Activated naive CD4-positive, alpha-beta T cell treated with anti-CD3 and anti-CD28 coated beads for 36 hours (primary cell): ENCODE data around the gene TMEM243. TPM values are rescaled to one million over a fixed set of nuclear protein-coding genes. Genes with fewer than 3 reads are reported as not detected.
"Not testable (repeated sequence)": the region's sequence is repeated elsewhere in the genome, so short reads cannot be mapped to it uniquely, and the experiment has no call there.

Source experiments
- CTCF ChIA-PET: fragments of 350-600 bp; sonication (Branson Sonifier 250); formaldehyde crosslinking; loops from one replicate; lab custom pipeline; 2021; ENCODE audit warnings: antibody characterized with exemption; lab: Charles Lee
- DNase-seq: peaks from one replicate; pipeline ENCODE4 v3.0.0-alpha.2; 2020
- H3K27ac Mint-ChIP-seq: one replicate; pipeline ENCODE4 v1.8.0; 2021; ENCODE audit warnings: mild to moderate bottlenecking, mixed read lengths
- H3K27me3 Mint-ChIP-seq: one replicate; pipeline ENCODE4 v1.8.0; 2021; ENCODE audit warnings: low read depth, mixed read lengths
- H3K36me3 Mint-ChIP-seq: one replicate; pipeline ENCODE4 v1.8.0; 2021; ENCODE audit warnings: low read depth, mixed read lengths
- H3K4me1 Mint-ChIP-seq: one replicate; pipeline ENCODE4 v1.8.0; 2021; ENCODE audit warnings: low read depth, mixed read lengths
- H3K4me3 Mint-ChIP-seq: one replicate; pipeline ENCODE4 v1.8.0; 2021; ENCODE audit warnings: mild to moderate bottlenecking, moderate library complexity, mixed read lengths
- H3K9me3 Mint-ChIP-seq: one replicate; pipeline ENCODE4 v1.8.0; 2021; ENCODE audit warnings: mixed read lengths
- intact Hi-C: fragments of 100-400 bp; cut with micrococcal nuclease; formaldehyde crosslinking; loops from one replicate; pipeline ENCODE4 v1.15.1; 2023
- total RNA-seq, 2 experiments: library from RNA; stranded (reverse); gene quantifications; one replicate each; pipeline ENCODE4 v1.2.3, GENCODE V29; 2021

TMEM243 gene, protein sequence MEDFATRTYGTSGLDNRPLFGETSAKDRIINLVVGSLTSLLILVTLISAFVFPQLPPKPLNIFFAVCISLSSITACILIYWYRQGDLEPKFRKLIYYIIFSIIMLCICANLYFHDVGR
- 10 to 100 TPM; 50.4 to 53.1 TPM for total RNA-seq

DNA sequence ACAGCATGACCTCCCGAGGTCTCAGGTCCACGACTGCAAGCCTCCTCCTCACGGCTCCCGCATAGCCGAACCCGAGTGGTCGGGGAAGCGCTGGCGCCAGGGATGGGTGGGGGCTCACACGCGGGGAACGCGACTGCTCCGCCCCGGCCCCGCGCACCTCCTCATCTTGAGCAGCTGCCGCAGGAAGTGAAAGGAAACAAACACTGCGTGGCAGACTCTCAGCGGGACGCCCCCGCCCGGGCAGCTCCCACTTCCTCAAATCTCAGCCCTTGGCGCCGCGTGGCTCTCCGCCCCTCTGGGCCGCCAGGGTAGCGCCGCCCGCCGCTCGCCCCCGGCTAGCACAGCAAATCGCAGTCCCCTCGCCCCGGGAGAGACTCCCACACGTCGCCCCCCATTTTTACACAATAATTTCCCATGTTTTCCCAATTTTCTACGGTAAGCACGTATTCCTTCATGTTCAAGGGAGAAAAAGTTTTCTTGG lies at the start of gene TMEM243:
Gene TMEM243 (minus strand): TSS at position 188 of the 481 bp plus-strand sequence. CDS start 229 bp downstream, outside the sequence.
- H3K36me3 Mint-ChIP-seq = peaks cover 27% of the 10 kb centered on the region
- peaks cover 6% of the 10 kb centered on the region for H3K27me3 Mint-ChIP-seq
- peaks cover 28% of the 10 kb centered on the region for H3K4me1 Mint-ChIP-seq
- peak; percentile 88 for DNase-seq
- H3K9me3 Mint-ChIP-seq = no peaks in the 10 kb centered on the region
- intact Hi-C loops = loop anchor here (1.0 to 5.0 kb wide), 7 partner anchors 67 to 998 kb away; partner anchors contain the start of genes ADAM22, CROT, DBF4 and DMTF1
- peak within 1 kb of the TSS; percentile 98 for H3K4me3 Mint-ChIP-seq
- H3K27ac Mint-ChIP-seq = peak within 1 kb of the TSS; percentile 97
- CTCF ChIA-PET = interaction anchor here (0.8 to 1.5 kb wide), 3 partner anchors 18 to 196 kb away, joined by 3 to 4 read pairs (median 3); no protein-coding TSS in a partner anchor

DNA sequence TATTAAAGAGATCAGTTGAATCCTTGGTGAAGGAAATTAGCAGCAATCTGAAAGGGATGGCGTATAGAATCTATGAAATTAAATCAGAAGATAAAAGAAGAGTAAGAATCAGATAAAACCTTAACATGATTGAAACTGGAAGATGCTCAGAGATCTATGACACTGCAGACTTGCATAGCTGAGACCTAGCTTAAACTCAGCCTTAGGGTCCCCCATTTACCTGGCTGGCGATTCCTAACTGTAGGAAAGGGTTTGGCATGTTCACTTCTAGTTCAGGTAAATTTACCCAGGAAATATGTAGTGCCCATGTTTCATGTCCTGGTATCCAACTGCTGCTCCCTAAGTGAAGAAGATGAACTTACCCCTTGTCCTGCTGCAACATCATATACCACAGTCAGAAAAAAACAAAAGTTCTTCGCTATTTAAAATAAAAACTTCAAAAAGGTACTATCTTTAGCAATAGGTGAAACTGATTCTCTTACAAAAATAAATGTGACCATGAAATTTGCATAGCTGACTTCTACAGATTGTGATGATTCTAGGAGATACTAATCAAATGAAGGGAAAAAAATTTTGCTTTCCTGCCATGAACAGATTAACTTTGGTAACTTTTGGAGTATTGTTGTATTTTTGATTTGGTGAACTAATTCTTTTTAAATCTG lies 47.8 kb upstream of the TMEM243 start:
- intact Hi-C loops = no loop called here
- Mint-ChIP-seq H3K27me3 (peaks cover 5% of the 10 kb centered on the region), H3K4me3 (no peak overlapping the region), H3K27ac (no peak overlapping the region), H3K36me3 (no peaks in the 10 kb centered on the region), H3K4me1 (no peaks in the 10 kb centered on the region), H3K9me3 (no peaks in the 10 kb centered on the region)
- CTCF ChIA-PET = no interaction called here
- DNase-seq = no peak

DNA sequence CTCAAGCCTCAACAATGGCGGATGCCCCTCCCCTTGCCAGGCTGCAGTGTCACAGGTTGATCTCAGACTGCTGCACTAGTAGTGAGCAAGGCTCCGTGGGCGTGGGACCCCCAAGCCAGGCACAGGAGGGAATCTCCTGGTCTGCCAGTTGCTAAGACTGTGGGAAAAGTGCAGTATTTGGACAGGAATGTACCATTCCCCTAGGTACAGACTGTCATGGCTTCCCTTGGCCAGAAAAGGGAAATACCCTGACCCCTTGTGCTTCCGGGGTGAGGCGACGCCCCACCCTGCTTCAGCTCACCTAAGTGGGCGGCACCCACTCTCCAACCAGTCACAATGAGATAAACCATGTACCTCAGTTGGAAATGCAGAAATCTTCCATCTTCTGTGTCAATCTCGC lies 44.0 kb upstream of the TMEM243 start:
- DNase-seq = no peak
- no peaks in the 10 kb centered on the region for H3K36me3 Mint-ChIP-seq
- CTCF ChIA-PET = no interaction called here
- intact Hi-C loops = no loop called here
- H3K27ac Mint-ChIP-seq = no peak overlapping the region
- H3K27me3 Mint-ChIP-seq = peaks cover 15% of the 10 kb centered on the region
- no peaks in the 10 kb centered on the region for H3K4me1 Mint-ChIP-seq
- H3K4me3 Mint-ChIP-seq = no peak overlapping the region
- H3K9me3 Mint-ChIP-seq = no peaks in the 10 kb centered on the region

DNA sequence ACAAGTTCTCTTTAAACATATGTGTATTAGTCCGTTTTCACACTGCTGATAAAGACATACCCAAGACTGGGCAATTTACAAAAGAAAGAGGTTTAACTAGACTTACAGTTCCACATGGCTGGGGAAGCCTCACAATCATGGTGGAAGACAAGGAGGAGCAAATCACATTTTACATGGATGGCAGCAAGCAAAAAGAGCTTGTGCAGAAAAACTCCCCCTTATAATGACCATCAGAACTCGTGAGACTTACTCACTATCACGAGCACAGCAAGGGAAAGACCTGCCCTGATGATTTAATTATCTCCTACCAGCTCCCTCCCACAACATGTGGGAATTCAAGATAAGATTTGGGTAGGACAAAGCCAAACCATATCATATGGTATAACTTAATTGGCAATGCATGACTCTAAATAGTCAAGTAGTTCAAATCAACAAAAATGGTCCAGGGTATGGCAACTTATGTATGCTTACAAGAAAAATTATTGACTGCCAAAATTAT lies 34.1 kb upstream of the TMEM243 start:
- H3K4me3 Mint-ChIP-seq = no peak overlapping the region
- peaks cover 3% of the 10 kb centered on the region for H3K9me3 Mint-ChIP-seq
- intact Hi-C loops = no loop called here
- peaks cover 16% of the 10 kb centered on the region for H3K27me3 Mint-ChIP-seq
- H3K36me3 Mint-ChIP-seq = no peaks in the 10 kb centered on the region
- no peaks in the 10 kb centered on the region for H3K4me1 Mint-ChIP-seq
- no peak for DNase-seq
- CTCF ChIA-PET = interaction anchor here (2.6 kb wide), 1 partner anchor 17 kb away, joined by 10 read pairs; no protein-coding TSS in a partner anchor
- H3K27ac Mint-ChIP-seq = no peak overlapping the region

DNA sequence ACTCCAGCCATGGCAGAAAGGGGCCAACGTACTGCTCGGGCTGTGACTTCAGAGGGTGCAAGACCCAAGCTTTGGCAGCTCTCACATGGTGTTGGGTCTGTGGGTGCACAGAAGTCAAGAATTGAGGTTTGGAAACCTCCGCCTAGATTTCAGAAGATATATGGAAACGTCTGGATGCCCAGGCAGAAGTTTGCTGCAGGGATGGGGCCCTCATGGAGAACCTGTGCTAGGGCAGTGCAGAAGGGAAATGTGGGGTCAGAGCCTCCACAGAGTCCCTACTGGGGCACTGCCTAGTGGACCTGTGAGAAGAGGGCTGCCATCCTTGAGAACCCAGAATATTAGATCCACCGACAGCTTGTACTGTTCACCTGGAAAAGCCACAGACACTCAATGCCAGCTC lies 26.1 kb upstream of the TMEM243 start:
- CTCF ChIA-PET = not testable (repeated sequence)

DNA sequence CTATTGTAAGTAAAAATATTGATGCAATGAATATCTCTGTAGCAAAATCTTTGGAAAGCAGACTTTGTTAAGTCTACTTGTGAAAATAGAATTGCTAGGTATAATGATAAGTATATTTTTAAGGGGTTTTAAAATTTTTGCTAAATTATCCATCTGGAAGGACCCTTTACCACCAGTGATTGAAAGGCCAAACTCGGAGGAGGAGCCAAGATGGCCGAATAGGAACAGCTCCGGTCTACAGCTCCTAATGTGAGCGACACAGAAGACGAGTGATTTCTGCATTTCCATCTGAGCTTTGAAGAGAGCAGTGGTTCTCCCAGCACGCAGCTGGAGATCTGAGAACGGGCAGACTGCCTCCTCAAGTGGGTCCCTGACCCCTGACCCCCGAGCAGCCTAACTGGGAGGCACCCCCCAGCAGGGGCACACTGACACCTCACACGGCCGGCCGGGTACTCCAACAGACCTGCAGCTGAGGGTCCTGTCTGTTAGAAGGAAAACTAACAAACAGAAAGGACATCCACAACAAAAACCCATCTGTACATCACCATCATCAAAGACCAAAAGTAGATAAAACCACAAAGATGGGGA lies 19.0 kb upstream of the TMEM243 start:
- H3K4me3 Mint-ChIP-seq, DNase-seq, intact Hi-C loops, H3K27me3 Mint-ChIP-seq, H3K36me3 Mint-ChIP-seq, H3K9me3 Mint-ChIP-seq, H3K27ac Mint-ChIP-seq, H3K4me1 Mint-ChIP-seq: not testable (repeated sequence)
- CTCF ChIA-PET = interaction anchor here (2.0 kb wide), 1 partner anchor 17 kb away, joined by 7 read pairs; no protein-coding TSS in a partner anchor

More for the DNA sequence above, 26.1 kb upstream of the TMEM243 start:
- intact Hi-C loops, H3K27me3 Mint-ChIP-seq, DNase-seq, H3K36me3 Mint-ChIP-seq, H3K4me3 Mint-ChIP-seq, H3K4me1 Mint-ChIP-seq, H3K27ac Mint-ChIP-seq: not testable (repeated sequence)
- peaks cover 17% of the 10 kb centered on the region for H3K9me3 Mint-ChIP-seq

DNA sequence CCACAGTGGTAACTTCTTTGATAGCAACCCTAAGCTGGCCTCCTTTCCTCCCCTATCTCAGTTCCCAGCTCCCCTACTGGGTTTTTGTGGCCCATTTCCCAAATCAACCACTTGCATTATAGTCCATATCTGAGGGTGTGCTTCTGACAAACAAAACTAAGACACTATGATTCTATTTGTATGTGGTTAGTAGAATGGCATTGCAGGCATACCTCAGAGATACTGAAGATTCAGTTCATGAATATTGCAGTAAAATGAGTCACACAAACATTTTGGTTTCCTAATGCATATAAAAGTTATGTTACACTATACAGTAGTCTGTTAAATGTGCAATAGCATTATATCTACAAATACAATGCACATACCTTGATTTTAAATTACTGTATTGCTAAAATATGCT lies 15.4 kb upstream of the TMEM243 start:
- intact Hi-C loops = no loop called here
- Mint-ChIP-seq H3K27ac (no peak overlapping the region), H3K36me3 (no peaks in the 10 kb centered on the region), H3K27me3 (no peaks in the 10 kb centered on the region), H3K9me3 (no peaks in the 10 kb centered on the region), H3K4me3 (no peak overlapping the region), H3K4me1 (peaks cover 5% of the 10 kb centered on the region)
- no peak for DNase-seq
- CTCF ChIA-PET = interaction anchor here (0.5 to 1.5 kb wide), 3 partner anchors 83 to 311 kb away, joined by 4 to 5 read pairs (median 5); partner anchors contain the start of gene DMTF1

DNA sequence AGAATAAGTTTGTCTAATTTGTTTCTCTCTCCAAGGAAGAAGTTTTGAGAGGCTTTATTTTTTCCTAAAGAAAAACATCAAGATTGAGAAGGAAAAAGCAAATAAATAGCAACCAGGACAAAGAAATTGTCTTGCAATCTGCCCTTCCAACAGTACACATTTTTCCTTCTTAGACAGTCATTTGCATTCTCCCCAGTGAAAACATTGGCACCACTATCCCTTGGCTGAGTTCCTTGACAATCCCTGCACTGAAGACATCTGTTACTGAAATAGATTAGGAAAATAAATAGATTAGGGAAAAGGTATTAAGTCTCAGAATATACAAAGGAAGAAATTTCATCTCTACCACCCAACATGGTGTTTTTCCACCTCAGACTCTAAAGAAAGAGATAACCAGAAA lies 12.2 kb upstream of the TMEM243 start:
- H3K9me3 Mint-ChIP-seq = no peaks in the 10 kb centered on the region
- peaks cover 6% of the 10 kb centered on the region for H3K4me1 Mint-ChIP-seq
- H3K27ac Mint-ChIP-seq = no peak overlapping the region
- H3K27me3 Mint-ChIP-seq = no peaks in the 10 kb centered on the region
- no peak overlapping the region for H3K4me3 Mint-ChIP-seq
- intact Hi-C loops = no loop called here
- CTCF ChIA-PET = no interaction called here
- H3K36me3 Mint-ChIP-seq = no peaks in the 10 kb centered on the region
- no peak for DNase-seq

DNA sequence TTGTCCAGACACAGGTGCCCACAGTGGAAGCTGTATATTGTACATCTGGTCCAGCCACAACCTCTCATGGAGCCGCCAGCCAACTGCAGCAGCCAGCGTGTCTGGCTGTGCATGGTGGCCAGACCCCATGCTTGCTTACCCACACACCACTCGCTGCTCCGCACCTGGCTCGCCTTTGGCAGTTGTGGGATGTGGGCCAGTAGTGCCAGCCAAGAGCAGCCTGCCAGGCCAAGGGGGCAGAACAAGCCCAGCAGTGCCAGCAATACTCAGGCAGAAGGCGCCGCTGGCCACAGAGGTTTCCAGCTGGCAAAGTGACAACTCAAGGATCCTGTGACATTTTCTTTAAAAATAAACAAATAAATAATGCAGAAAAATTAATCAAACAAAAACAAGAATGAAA lies 11.7 kb upstream of the TMEM243 start:
- DNase-seq = no peak
- no peaks in the 10 kb centered on the region for H3K27me3 Mint-ChIP-seq
- no peak overlapping the region for H3K4me3 Mint-ChIP-seq
- intact Hi-C loops = no loop called here
- CTCF ChIA-PET = no interaction called here
- no peaks in the 10 kb centered on the region for H3K36me3 Mint-ChIP-seq
- no peaks in the 10 kb centered on the region for H3K9me3 Mint-ChIP-seq
- peaks cover 11% of the 10 kb centered on the region for H3K4me1 Mint-ChIP-seq
- H3K27ac Mint-ChIP-seq = no peak overlapping the region

DNA sequence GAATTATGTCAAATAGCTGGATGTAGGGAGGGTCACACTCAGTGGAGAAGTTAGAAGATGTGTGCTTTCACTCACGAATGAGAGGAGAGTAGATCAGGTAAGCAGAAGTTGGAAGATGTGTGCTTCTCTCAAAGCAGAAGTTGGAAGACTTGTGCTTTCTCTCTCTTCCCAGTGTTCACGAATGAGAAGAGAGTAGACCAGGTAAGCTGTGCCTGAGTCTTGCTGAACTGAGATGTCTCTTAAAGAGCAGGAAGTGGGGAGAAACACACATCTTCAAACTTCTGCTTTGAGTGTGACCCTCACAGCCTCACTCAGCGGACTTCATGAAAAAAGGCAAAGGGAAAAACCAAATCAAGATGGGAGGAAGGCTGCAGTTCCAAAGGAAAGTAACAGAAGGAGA lies 7.0 kb upstream of the TMEM243 start:
- CTCF ChIA-PET = interaction anchor here (0.9 kb wide), 1 partner anchor 11 kb away, joined by 3 read pairs; no protein-coding TSS in a partner anchor
- no peak for DNase-seq
- intact Hi-C loops = no loop called here
- peaks cover 12% of the 10 kb centered on the region for H3K4me1 Mint-ChIP-seq
- no peaks in the 10 kb centered on the region for H3K36me3 Mint-ChIP-seq
- no peaks in the 10 kb centered on the region for H3K27me3 Mint-ChIP-seq
- H3K9me3 Mint-ChIP-seq = no peaks in the 10 kb centered on the region
- H3K4me3 Mint-ChIP-seq = no peak overlapping the region
- H3K27ac Mint-ChIP-seq = no peak overlapping the region

DNA sequence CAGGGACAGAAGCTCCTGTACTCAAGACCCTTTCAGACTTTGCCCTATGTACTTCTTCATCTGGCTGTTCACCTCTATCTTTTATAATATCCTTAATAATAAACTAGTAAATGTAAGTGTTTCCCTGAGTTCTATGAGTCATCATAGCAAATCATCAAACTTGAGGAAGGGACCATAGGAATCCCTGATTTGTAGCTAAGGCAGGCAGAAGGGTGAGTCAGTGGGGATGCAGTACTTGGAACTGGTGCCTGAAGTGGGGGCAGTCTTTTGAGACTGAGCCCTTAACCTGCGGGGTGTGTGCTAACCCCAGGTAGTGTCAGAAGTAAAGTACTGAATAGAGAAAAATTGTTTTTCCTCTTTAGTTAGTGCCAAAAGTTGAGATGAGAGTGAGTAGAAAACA lies 6.2 kb upstream of the TMEM243 start:
- Mint-ChIP-seq H3K27me3 (peaks cover 5% of the 10 kb centered on the region), H3K4me3 (no peak overlapping the region), H3K36me3 (no peaks in the 10 kb centered on the region), H3K4me1 (peaks cover 16% of the 10 kb centered on the region), H3K27ac (no peak overlapping the region), H3K9me3 (no peaks in the 10 kb centered on the region)
- no peak for DNase-seq
- CTCF ChIA-PET = interaction anchor here (0.8 to 1.6 kb wide), 2 partner anchors 11 to 309 kb away, joined by 3 to 6 read pairs; no protein-coding TSS in a partner anchor
- intact Hi-C loops = no loop called here

DNA sequence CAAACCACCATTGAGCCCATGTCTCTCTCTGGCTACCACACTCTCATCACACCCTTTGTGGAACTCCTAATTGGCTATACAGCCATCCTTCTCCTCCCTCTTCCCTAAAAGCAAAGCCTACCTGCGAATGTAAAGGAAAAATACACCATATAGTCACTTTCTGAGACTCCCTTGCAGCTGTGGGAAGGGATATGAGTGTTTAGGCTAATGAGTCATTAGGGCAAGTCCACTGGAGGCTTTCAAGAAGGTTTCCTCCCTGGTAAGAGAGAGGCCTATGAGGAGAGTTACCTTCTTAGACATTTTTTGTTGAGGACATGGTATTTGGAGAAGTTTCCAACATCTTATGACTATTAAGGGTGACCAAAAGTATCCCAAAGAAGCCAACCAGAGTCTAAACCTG lies 4.1 kb upstream of the TMEM243 start:
- peaks cover 11% of the 10 kb centered on the region for H3K36me3 Mint-ChIP-seq
- no peak overlapping the region for H3K27ac Mint-ChIP-seq
- H3K4me1 Mint-ChIP-seq = peaks cover 18% of the 10 kb centered on the region
- intact Hi-C loops = no loop called here
- DNase-seq = no peak
- H3K9me3 Mint-ChIP-seq = no peaks in the 10 kb centered on the region
- H3K4me3 Mint-ChIP-seq = no peak overlapping the region
- H3K27me3 Mint-ChIP-seq = peaks cover 6% of the 10 kb centered on the region
- CTCF ChIA-PET = interaction anchor here (1.4 kb wide), 1 partner anchor 13 kb away, joined by 5 read pairs; no protein-coding TSS in a partner anchor
